ENCODE data around the gene SPAG8. TPM values are rescaled to one million over a fixed set of nuclear protein-coding genes. Genes with fewer than 3 reads are reported as not detected.

The SPAG8 gene
- total and polyA plus RNA-seq, 10 donors = 1.1 to 4.5 (median 2.0) TPM

DNA sequence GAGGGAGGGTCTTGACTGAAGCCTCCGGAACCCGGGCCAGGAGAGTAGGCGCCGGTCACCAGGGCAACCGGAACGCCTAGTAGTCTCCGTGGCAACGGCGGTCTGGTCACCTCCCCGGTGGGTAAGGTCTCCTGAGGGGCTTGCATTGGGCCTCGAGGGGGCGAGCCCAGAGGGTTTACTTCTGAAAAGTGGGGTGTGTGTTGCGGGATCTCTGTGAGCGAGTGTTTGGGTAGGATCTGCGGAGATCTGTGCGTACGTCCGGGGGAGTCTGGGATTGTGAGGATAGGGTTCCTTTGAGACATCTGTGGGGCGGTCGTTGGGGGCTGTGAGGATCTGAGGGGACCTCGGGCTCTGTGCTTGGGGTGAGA lies 16.6 kb upstream of the SPAG8 start, which contains the start of gene FAM221B:
Gene FAM221B, minus strand, starts transcription at position 17 of the 368 bp plus-strand sequence. CDS start 2,571 bp downstream, outside the sequence.
- no peak for TF ChIP-seq POLR2A (IDR thresholded peaks at IDR 0.05)
- TF ChIP-seq, protein P1, sequence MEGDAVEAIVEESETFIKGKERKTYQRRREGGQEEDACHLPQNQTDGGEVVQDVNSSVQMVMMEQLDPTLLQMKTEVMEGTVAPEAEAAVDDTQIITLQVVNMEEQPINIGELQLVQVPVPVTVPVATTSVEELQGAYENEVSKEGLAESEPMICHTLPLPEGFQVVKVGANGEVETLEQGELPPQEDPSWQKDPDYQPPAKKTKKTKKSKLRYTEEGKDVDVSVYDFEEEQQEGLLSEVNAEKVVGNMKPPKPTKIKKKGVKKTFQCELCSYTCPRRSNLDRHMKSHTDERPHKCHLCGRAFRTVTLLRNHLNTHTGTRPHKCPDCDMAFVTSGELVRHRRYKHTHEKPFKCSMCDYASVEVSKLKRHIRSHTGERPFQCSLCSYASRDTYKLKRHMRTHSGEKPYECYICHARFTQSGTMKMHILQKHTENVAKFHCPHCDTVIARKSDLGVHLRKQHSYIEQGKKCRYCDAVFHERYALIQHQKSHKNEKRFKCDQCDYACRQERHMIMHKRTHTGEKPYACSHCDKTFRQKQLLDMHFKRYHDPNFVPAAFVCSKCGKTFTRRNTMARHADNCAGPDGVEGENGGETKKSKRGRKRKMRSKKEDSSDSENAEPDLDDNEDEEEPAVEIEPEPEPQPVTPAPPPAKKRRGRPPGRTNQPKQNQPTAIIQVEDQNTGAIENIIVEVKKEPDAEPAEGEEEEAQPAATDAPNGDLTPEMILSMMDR (IDR thresholded peaks at IDR 0.05 in 8 of 11, conservative IDR thresholded peaks at IDR 0.05 in 3 of 11) = no peak
- TF ChIP-seq POLR2AphosphoS5 (IDR thresholded peaks at IDR 0.05) = no peak
- H3K4me1 ChIP-seq = peaks cover 4 to 56% (median 31%) of the 10 kb centered on the region in 6 donors

DNA sequence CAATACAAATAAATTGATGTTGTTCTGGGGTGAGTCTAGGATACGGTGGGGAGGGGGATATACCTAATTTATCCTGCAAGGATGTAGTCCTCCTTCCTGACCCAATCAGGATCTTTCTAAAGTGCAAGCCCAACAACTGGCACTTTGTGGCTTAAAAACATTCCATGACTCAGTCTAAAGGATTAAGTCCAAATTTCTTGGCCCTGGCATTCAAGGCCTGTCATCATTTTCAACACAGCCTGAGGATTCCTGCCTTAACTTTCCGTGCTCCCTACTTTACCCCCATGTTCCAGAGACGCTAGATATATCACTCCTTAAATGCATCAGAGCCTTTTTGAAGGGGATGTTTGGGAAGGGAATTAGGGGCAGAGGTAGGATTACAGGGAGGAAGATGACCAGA lies 15.4 kb upstream of the SPAG8 start:
- 89 to 94% (median 92%) methylated on average over 3 of the region's 3 CpGs for WGBS, 5 donors
- Histone ChIP-seq H3K36me3 (no peaks in the 10 kb centered on the region), H3K4me3 (no peak overlapping the region), H3K27ac (no peak overlapping the region), H3K9me3 (no peaks in the 10 kb centered on the region), H3K27me3 (replicated peaks in 1 of 7) (no peaks in the 10 kb centered on the region), H3K4me1 (peaks cover 4 to 44% (median 24%) of the 10 kb centered on the region in 6 donors)
- no peak for DNase-seq
- TF ChIP-seq, protein P1 (IDR thresholded peaks at IDR 0.05 in 8 of 11, conservative IDR thresholded peaks at IDR 0.05 in 3 of 11) = no peak
- no peak for TF ChIP-seq POLR2AphosphoS5 (IDR thresholded peaks at IDR 0.05)
- no peak for TF ChIP-seq POLR2A (IDR thresholded peaks at IDR 0.05)
- intact Hi-C loops (cut with DNase I; ENCODE audit: low total_unique reads) = no loop called here

More for the DNA sequence above, 16.6 kb upstream of the SPAG8 start, which contains the start of gene FAM221B:
- Histone ChIP-seq H3K9me3 (no peaks in the 10 kb centered on the region), H3K27me3 (replicated peaks in 1 of 7) (no peaks in the 10 kb centered on the region), H3K4me3 (peak within 1 kb of the TSS; percentile 54 to 85 (median 64)), H3K27ac (peak within 1 kb of the TSS; percentile 89 to 97 (median 94)), H3K36me3 (no peaks in the 10 kb centered on the region)
- peak; percentile 89 for DNase-seq
- 1 to 3% (median 2%) methylated on average over 12 to 21 of the region's 21 CpGs for WGBS, 5 donors
- intact Hi-C loops (cut with DNase I; ENCODE audit: low total_unique reads) = no loop called here

DNA sequence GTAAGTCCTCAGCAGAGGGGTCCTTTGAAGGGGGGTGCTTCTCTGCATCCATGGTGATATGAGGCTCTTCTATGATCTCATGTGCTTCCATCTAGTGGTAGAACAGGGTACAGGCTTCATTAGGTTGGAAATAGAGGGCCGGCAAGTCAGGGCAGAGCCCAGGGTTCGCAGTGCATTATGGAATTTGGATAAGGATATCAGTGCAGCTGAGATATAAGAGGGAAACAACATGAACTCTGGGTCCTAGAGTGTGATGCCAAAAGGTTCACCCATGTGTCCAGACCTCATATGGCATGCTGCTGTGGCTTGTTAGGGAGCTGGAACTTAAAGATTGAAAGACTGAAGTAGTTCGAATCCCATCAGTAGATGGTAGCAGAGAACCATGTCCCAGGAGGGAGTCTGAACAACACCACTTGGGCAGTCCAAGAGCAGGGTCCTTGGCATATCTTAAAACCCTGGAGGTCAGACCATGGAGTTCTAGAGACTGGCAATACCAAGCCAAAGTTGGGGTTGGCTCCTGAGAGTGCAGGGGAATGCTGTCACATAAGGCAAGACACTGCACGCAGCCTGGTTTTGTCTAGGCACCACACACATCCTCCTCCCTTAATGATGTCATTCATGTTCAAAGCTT lies 14.1 kb upstream of the SPAG8 start:
- whole genome bisulfite sequencing, 5 donors = 28 to 34% (median 31%) methylated on average over 4 of the region's 4 CpGs
- intact Hi-C loops (cut with DNase I; ENCODE audit: low total_unique reads) = no loop called here

DNA sequence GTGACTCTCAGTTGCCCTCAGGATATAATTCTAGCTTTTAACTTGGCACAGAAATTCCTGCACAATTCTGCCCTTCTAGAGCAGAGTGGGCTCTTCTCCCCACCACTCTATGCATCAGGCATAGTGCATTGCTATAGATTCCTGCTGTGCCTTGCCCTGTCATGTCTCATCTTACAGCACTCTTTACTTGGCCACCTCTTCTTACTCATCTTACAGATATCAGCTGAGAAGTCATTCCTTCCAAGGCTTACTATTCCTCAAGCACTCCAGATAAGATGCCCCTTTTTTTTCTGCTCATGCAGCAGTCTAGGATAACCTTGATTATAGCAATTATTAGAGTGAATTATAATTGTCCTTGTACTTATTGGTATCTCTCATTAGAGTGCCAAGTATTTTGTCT lies 10.9 kb upstream of the SPAG8 start:
- no peaks in the 10 kb centered on the region for H3K27me3 ChIP-seq (replicated peaks in 1 of 7)
- TF ChIP-seq POLR2AphosphoS5 (IDR thresholded peaks at IDR 0.05) (no peak), POLR2A (IDR thresholded peaks at IDR 0.05) (no peak)
- TF ChIP-seq, protein P1 (IDR thresholded peaks at IDR 0.05 in 8 of 11, conservative IDR thresholded peaks at IDR 0.05 in 3 of 11) = no peak
- no peak overlapping the region for H3K27ac ChIP-seq
- no peak for DNase-seq
- H3K9me3 ChIP-seq = no peaks in the 10 kb centered on the region
- no peaks in the 10 kb centered on the region for H3K36me3 ChIP-seq
- intact Hi-C loops (cut with DNase I; ENCODE audit: low total_unique reads) = no loop called here
- no peak overlapping the region for H3K4me3 ChIP-seq
- H3K4me1 ChIP-seq = peaks cover 0 to 9% (median 6%) of the 10 kb centered on the region in 6 donors

More for the DNA sequence above, 14.1 kb upstream of the SPAG8 start:
- no peaks in the 10 kb centered on the region for H3K36me3 ChIP-seq
- no peak overlapping the region for H3K27ac ChIP-seq
- no peaks in the 10 kb centered on the region for H3K9me3 ChIP-seq
- H3K4me1 ChIP-seq = peaks cover 4 to 37% (median 23%) of the 10 kb centered on the region in 6 donors
- no peak overlapping the region for H3K4me3 ChIP-seq
- TF ChIP-seq POLR2A (IDR thresholded peaks at IDR 0.05) = no peak
- TF ChIP-seq, protein P1 (IDR thresholded peaks at IDR 0.05 in 8 of 11, conservative IDR thresholded peaks at IDR 0.05 in 3 of 11) = peak; percentile 71 to 90 (median 85)
- no peak for DNase-seq
- H3K27me3 ChIP-seq (replicated peaks in 1 of 7) = no peaks in the 10 kb centered on the region

All from spleen (tissue), 11 donors.